ENCODE measurements around the gene FMN2.

FMN2 gene

GRCh38 chr1:240111558-240111957, 19.9 kb downstream of the FMN2 start:
- TF ChIP-seq CTCF (IDR thresholded peaks at IDR 0.05; ENCODE audit: extremely low read depth, insufficient read depth, missing control alignments), result no peak
- no peak for DNase-seq (ENCODE audit: low spot score)
- in situ Hi-C loops (cut with MboI; ENCODE audit: low pct_unique_long_range_greater_than_20kb, low sequenced_read_pairs, unreplicated experiment), result no loop called here

- no peak for TF ChIP-seq CTCF (IDR thresholded peaks at IDR 0.05; ENCODE audit: extremely low read depth, insufficient read depth, missing control alignments)
- in situ Hi-C loops (cut with MboI; ENCODE audit: low pct_unique_long_range_greater_than_20kb, low sequenced_read_pairs, unreplicated experiment), result no loop called here
- DNase-seq (ENCODE audit: low spot score), result no peak
Observed at GRCh38 chr1:240114222-240114621, 22.5 kb downstream of the FMN2 start.

GRCh38 chr1:240115831-240116230, 24.1 kb downstream of the FMN2 start:
- no peak for TF ChIP-seq CTCF (IDR thresholded peaks at IDR 0.05; ENCODE audit: extremely low read depth, insufficient read depth, missing control alignments)
- in situ Hi-C loops (cut with MboI; ENCODE audit: low pct_unique_long_range_greater_than_20kb, low sequenced_read_pairs, unreplicated experiment), result no loop called here
- no peak for DNase-seq (ENCODE audit: low spot score)

- no peak for TF ChIP-seq CTCF (IDR thresholded peaks at IDR 0.05; ENCODE audit: extremely low read depth, insufficient read depth, missing control alignments)
- in situ Hi-C loops (cut with MboI; ENCODE audit: low pct_unique_long_range_greater_than_20kb, low sequenced_read_pairs, unreplicated experiment), result no loop called here
- DNase-seq (ENCODE audit: low spot score), result no peak
Observed at GRCh38 chr1:240116831-240117769, 25.4 kb downstream of the FMN2 start.

GRCh38 chr1:240117930-240118329, 26.2 kb downstream of the FMN2 start:
- no peak for TF ChIP-seq CTCF (IDR thresholded peaks at IDR 0.05; ENCODE audit: extremely low read depth, insufficient read depth, missing control alignments)
- DNase-seq (ENCODE audit: low spot score), result no peak
- in situ Hi-C loops (cut with MboI; ENCODE audit: low pct_unique_long_range_greater_than_20kb, low sequenced_read_pairs, unreplicated experiment), result no loop called here

- in situ Hi-C loops (cut with MboI; ENCODE audit: low pct_unique_long_range_greater_than_20kb, low sequenced_read_pairs, unreplicated experiment), result no loop called here
- DNase-seq (ENCODE audit: low spot score), result no peak
- TF ChIP-seq CTCF (IDR thresholded peaks at IDR 0.05; ENCODE audit: extremely low read depth, insufficient read depth, missing control alignments), result no peak
Observed at GRCh38 chr1:240122639-240123613, 31.2 kb downstream of the FMN2 start.
